HG03575 (cell line): ENCODE data around the gene LGR5.
"Not testable (repeated sequence)": the region's sequence is repeated elsewhere in the genome, so short reads cannot be mapped to it uniquely, and the experiment has no call there.

Source experiments
- ATAC-seq: cut with Tn5 transposase; IDR thresholded peaks from one replicate; pipeline ENCODE4 v1.9.1; 2021; ENCODE audit not compliant: unreplicated experiment, insufficient number of reproducible peaks, low FRiP score; ENCODE audit errors: extremely low read depth

The LGR5 gene

GRCh38 chr12:71460850-71461609 lies 21.4 kb downstream of the LGR5 start:
- ATAC-seq: no peak

- ATAC-seq: no peak
Observed at GRCh38 chr12:71461787-71462328, 22.3 kb downstream of the LGR5 start.

GRCh38 chr12:71465796-71466195 lies 26.2 kb downstream of the LGR5 start:
- ATAC-seq: no peak

GRCh38 chr12:71469258-71469750 lies 29.7 kb downstream of the LGR5 start:
- no peak for ATAC-seq

GRCh38 chr12:71472441-71472911 lies 32.9 kb downstream of the LGR5 start:
- ATAC-seq: no peak

GRCh38 chr12:71474791-71475190 lies 35.2 kb downstream of the LGR5 start:
- no peak for ATAC-seq

GRCh38 chr12:71475280-71475679 lies 35.7 kb downstream of the LGR5 start:
- ATAC-seq: no peak

GRCh38 chr12:71476513-71476912 lies 36.9 kb downstream of the LGR5 start:
- ATAC-seq: no peak

GRCh38 chr12:71477609-71478008 lies 38.0 kb downstream of the LGR5 start:
- ATAC-seq: no peak

- no peak for ATAC-seq
Observed at GRCh38 chr12:71478270-71478669, 38.7 kb downstream of the LGR5 start.

GRCh38 chr12:71484272-71484905 lies 44.8 kb downstream of the LGR5 start:
- no peak for ATAC-seq

- ATAC-seq: not testable (repeated sequence)
Observed at GRCh38 chr12:71490844-71491243, 51.2 kb downstream of the LGR5 start.

GRCh38 chr12:71492604-71493003 lies 53.0 kb downstream of the LGR5 start:
- no peak for ATAC-seq

GRCh38 chr12:71499834-71500233 lies 60.2 kb downstream of the LGR5 start:
- no peak for ATAC-seq

GRCh38 chr12:71503579-71504391 lies 64.2 kb downstream of the LGR5 start:
- no peak for ATAC-seq

GRCh38 chr12:71504476-71504875 lies 64.9 kb downstream of the LGR5 start:
- no peak for ATAC-seq

GRCh38 chr12:71509705-71510104 lies 70.1 kb downstream of the LGR5 start:
- no peak for ATAC-seq

- ATAC-seq: no peak
Observed at GRCh38 chr12:71517145-71517846, 77.7 kb downstream of the LGR5 start.

- no peak for ATAC-seq
Observed at GRCh38 chr12:71521125-71521524, 81.5 kb downstream of the LGR5 start.
